Heart left ventricle (tissue), 16 donors: ENCODE data around the gene APOBEC3H. TPM values are rescaled to one million over a fixed set of nuclear protein-coding genes. Genes with fewer than 3 reads are reported as not detected.

Experiments
- ATAC-seq, 4 donors: fragments of 200-7000 bp; cut with Tn5 transposase; one replicate each; pipeline ENCODE4 v1.9.1; 2020 to 2022; ENCODE audit warnings: moderate library complexity in 4 of 4, mild to moderate bottlenecking in 3 of 4, moderate number of reproducible peaks in 1 of 4
- DNase-seq, 5 donors: peaks; one replicate each; pipeline ENCODE4 v3.0.0-alpha.2; 2020
- H3K27ac ChIP-seq, 12 donors: fragments of 200-600 bp; sonication (generic) in 4 of 12; one replicate each; pipeline versions ENCODE4 v1.5.0 to v1.8.0; 2016 to 2022; ENCODE audit warnings: mild to moderate bottlenecking in 2 of 12
- H3K27me3 ChIP-seq, 9 donors: fragments of 200-600 bp; sonication (generic) in 2 of 9; one replicate each; pipeline versions ENCODE4 v1.5.1 to v1.8.0; 2016 to 2022; ENCODE audit warnings: mild to moderate bottlenecking in 3 of 9
- H3K36me3 ChIP-seq, 9 donors: fragments of 200-600 bp; sonication (generic) in 2 of 9; one replicate each; pipeline versions ENCODE4 v1.5.0 to v1.8.0; 2018 to 2022; ENCODE audit warnings: mild to moderate bottlenecking in 2 of 9
- H3K4me1 ChIP-seq, 12 donors: fragments of 200-600 bp; sonication (generic) in 4 of 12; one replicate each; pipeline versions ENCODE4 v1.5.0 to v1.8.0; 2016 to 2022; ENCODE audit warnings: mild to moderate bottlenecking in 3 of 12
- H3K4me3 ChIP-seq, 12 donors: fragments of 200-600 bp; sonication (generic) in 4 of 12; one replicate each; pipeline versions ENCODE4 v1.5.0 to v1.8.0; 2017 to 2022; ENCODE audit warnings: mild to moderate bottlenecking in 9 of 12, moderate library complexity in 4 of 12
- H3K9me3 ChIP-seq, 12 donors: fragments of 200-600 bp; sonication (generic) in 4 of 12; one replicate each; pipeline versions ENCODE4 v1.5.0 to v1.8.0; 2016 to 2022; ENCODE audit warnings: mild to moderate bottlenecking in 1 of 12
- POLR2A ChIP-seq, 2 donors: fragments of 450-650 bp; IDR thresholded peaks; one replicate each; pipeline ENCODE4 v1.6.1; 2017; ENCODE audit warnings: antibody characterized with exemption in 2 of 2, mild to moderate bottlenecking in 2 of 2, moderate library complexity in 2 of 2
- WGBS, 4 donors: extraction: QIAGEN DNeasy Blood & Tissue Kit in 2 of 4; methylation state at CpG; one replicate each; pipeline versions ENCODE4 v1.1.5 to v1.1.7; 2013 to 2018; 5-methylcytosine and 5-hydroxymethylcytosine counted together
- intact Hi-C, 10 donors: fragments of 100-400 bp; cut with DNase I; formaldehyde crosslinking; loops; one replicate each; pipeline versions ENCODE4 v1.11.1 to v1.14.2; 2022
- polyA plus RNA-seq, 2 donors: library from polyadenylated mRNA; stranded (reverse); fragments of 200-250 nt; gene quantifications; one replicate each; pipeline ENCODE4 v1.2.3, GENCODE V29; 2013
- total RNA-seq, 9 donors: library from RNA; depleted of rRNA in 2 of 9; stranded (reverse); fragments of >200 nt in 2 of 9; fragmentation: NEBNext Ultra II Directional in 3 of 9; extraction: Animal tissue kit (Norgen Biotek cat#: 25700) in 3 of 9; gene quantifications; one replicate each; pipeline versions ENCODE4 v1.1.0 to v1.2.4, GENCODE V29; 2016 to 2023
- TF ChIP-seq, protein P1 (sequence below), 12 donors: fragments of 200-600 bp; sonication (generic) in 4 of 12; IDR thresholded peaks; one replicate each; pipeline versions ENCODE4 v1.5.0 to v1.8.0; 2018 to 2022; ENCODE audit warnings: antibody characterized with exemption in 12 of 12, mild to moderate bottlenecking in 5 of 12
- donor health status: ischemic (EF 13 %, LVEDD 7.1; RV severe dilation, severe dysfunction).
- donor health status: healthy with polysubstance abuse.
- donor health status: DM: no; HTN: yes; CAD: no.
- donor health status: DM: no; HTN: no; CAD: no.
- donor health status: ischemic (EF 25% LVEDD 6.9; RV normal size, moderate dysfunction).
- donor health status: ischemic (EF 25% LVEDD 5.7; RV mildly dilated, moderate dysfunction).
- donor health status: healthy.
- donor health status: DM: yes; HTN: yes; CAD: no.
- donor health status: ischemic (EF 35%, LVEDD 5.7; RV mildly dilated, moderate dysfunction).
- donor health status: nonischemic (EF 11% LVEDD 7.7; RV severe dilation, severe dysfunction).
- donor health status: DM: yes; HTN: yes; CAD: no.
- donor health status: PGD.
- donor health status: ischemic (EF 29% LVEDD 5.4; RV normal size, mild dysfunction).
- donor health status: nonischemic (EF 23%, LVEDD 6.1; RV moderate dilation, normal function).

APOBEC3H gene
- total and polyA plus RNA-seq, 11 donors = 0.21 to 1.7 (median 0.60) TPM; not detected in 6

DNA sequence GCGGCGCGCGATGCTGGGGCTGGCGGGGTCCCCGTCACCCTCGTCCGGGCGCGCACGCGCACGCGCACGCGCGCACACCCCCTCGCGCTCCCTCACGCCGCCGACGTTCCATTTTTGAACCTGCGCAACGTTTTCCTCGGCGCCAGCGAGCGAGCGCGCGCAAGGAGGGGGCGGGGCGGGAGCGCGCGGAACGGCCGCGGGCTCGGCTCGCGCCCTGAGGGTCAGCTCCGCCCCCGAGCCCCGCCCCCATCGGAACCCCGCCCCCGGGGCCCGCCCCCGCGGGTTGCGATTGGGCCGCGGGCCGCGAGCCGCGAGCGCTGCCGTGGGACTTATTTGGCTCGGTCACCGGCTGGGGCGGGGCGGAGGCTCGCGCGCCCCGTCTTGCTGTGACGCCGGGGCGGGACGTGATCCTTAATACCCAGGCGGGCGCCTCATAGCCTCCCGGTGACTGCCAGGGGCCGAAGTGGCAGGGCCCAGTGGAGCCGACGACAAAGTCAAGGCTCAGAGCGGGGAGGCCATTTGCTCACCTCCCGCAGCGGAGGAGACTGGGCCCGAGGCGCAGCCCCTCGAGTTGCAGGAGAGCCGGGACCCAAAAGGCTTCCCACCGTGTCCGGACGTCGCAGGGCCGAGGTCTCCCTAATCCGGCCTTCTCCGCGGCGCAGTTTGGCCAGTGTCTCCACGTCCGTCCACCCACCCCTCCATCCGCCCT is 55.6 kb downstream of the APOBEC3H start, which contains the start of gene CBX7:
TSS of gene CBX7 (minus strand) at position 170 of the 709 bp plus-strand sequence. CDS start 236 bp downstream, outside the sequence.
- Histone ChIP-seq H3K27me3 (peaks cover 0 to 15% (median 0%) of the 10 kb centered on the region in 9 donors), H3K27ac (peak within 1 kb of the TSS; percentile 82 to 99 (median 94)), H3K4me1 (peaks cover 0 to 54% (median 33%) of the 10 kb centered on the region in 12 donors), H3K9me3 (no peaks in the 10 kb centered on the region), H3K4me3 (peak within 1 kb of the TSS; percentile 71 to 99 (median 92)), H3K36me3 (peaks cover 0 to 21% (median 9%) of the 10 kb centered on the region in 9 donors)
- WGBS, 4 donors = 0 to 1% (median 1%) methylated on average over 11 to 98 of the region's 98 CpGs
- TF ChIP-seq POLR2A (IDR thresholded peaks at IDR 0.05) = peak; percentile 80 to 95
- TF ChIP-seq, protein P1, sequence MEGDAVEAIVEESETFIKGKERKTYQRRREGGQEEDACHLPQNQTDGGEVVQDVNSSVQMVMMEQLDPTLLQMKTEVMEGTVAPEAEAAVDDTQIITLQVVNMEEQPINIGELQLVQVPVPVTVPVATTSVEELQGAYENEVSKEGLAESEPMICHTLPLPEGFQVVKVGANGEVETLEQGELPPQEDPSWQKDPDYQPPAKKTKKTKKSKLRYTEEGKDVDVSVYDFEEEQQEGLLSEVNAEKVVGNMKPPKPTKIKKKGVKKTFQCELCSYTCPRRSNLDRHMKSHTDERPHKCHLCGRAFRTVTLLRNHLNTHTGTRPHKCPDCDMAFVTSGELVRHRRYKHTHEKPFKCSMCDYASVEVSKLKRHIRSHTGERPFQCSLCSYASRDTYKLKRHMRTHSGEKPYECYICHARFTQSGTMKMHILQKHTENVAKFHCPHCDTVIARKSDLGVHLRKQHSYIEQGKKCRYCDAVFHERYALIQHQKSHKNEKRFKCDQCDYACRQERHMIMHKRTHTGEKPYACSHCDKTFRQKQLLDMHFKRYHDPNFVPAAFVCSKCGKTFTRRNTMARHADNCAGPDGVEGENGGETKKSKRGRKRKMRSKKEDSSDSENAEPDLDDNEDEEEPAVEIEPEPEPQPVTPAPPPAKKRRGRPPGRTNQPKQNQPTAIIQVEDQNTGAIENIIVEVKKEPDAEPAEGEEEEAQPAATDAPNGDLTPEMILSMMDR (IDR thresholded peaks at IDR 0.05) = no peak
- intact Hi-C loops = loop anchor here in 6 of 10 donors (1.0 to 5.0 kb wide), 3 partner anchors 165 to 370 kb away; partner anchors contain the start of genes RPL3 (in 6 of the 6) and ATF4 (in 1 of the 6)
- peak; percentile 95 to 97 (median 96) for DNase-seq
- peak; percentile 72 to 93 (median 92) for ATAC-seq

DNA sequence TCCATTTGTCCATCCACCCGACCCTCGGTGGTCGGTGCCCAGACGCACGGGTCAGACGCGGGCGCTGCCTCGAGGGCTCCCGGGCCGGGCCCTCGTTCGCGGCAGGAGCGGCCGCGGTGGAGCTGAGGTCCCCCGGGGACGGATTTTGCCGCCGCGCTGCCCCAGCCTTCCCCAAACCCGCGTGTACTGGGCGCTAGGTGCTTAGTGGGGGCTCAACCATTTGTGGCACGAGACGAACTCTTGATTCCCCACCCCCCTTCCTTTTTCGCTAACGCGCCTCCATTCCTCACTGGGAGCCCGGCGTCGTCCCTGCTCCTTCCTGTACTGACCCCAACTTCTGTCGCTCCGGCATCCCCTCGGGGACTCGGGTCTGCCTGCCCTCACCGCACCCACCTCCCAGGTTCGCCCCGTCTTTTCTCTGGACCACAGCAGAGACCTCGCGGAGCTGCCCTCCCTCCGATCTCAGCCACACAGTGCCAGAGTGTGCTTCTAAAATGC is 56.2 kb downstream of the APOBEC3H start:
- H3K9me3 ChIP-seq = peaks cover 0 to 5% (median 0%) of the 10 kb centered on the region in 12 donors
- intact Hi-C loops = loop anchor here in 4 of 10 donors (5.0 kb wide), 2 partner anchors 164 to 369 kb away; partner anchors contain the start of genes RPL3 (in 4 of the 4) and ATF4 (in 1 of the 4)
- no peak for DNase-seq

More for the DNA sequence above, 56.2 kb downstream of the APOBEC3H start:
- TF ChIP-seq POLR2A (IDR thresholded peaks at IDR 0.05) = no peak
- TF ChIP-seq, protein P1 (IDR thresholded peaks at IDR 0.05) = no peak
- Histone ChIP-seq H3K4me3 (peak overlapping the region; percentile 25 to 99 (median 92)), H3K27ac (peak overlapping the region; percentile 75 to 99 (median 94)), H3K27me3 (peaks cover 0 to 15% (median 0%) of the 10 kb centered on the region in 9 donors), H3K36me3 (peaks cover 0 to 15% (median 6%) of the 10 kb centered on the region in 9 donors), H3K4me1 (peaks cover 0 to 48% (median 31%) of the 10 kb centered on the region in 12 donors)
- no peak for ATAC-seq
- WGBS, 4 donors = 3 to 5% (median 4%) methylated on average over 40 to 43 of the region's 43 CpGs

Other genes with a start within 250 kb of the APOBEC3H start
- gene CBX6, start 225.0 kb upstream of the APOBEC3H start, total RNA-seq = 10 to 100 TPM; 28.3 to 59.0 (median 43.9) TPM
- 10 to 100 TPM; 21.1 to 43.5 TPM for gene CBX6, start 225.0 kb upstream of the APOBEC3H start, polyA plus RNA-seq
- gene APOBEC3A, start 139.6 kb upstream of the APOBEC3H start, total RNA-seq = 1 to 10 TPM in 3 of 9 donors, under 1 TPM in 3, not detected in 3; 0.36 to 7.7 (median 1.4) TPM
- gene APOBEC3A, start 139.6 kb upstream of the APOBEC3H start, polyA plus RNA-seq = 1 to 10 TPM in 1 of 2 donors, under 1 TPM in 1; 0.58 to 1.4 TPM
- gene APOBEC3B, start 114.9 kb upstream of the APOBEC3H start, total RNA-seq = 10 to 100 TPM in 1 of 9 donors, 1 to 10 TPM in 3, under 1 TPM in 3, not detected in 2; 0.49 to 10.3 (median 1.1) TPM
- 1 to 10 TPM in 1 of 2 donors, under 1 TPM in 1; 0.85 to 1.0 TPM for gene APOBEC3B, start 114.9 kb upstream of the APOBEC3H start, polyA plus RNA-seq
- 10 to 100 TPM in 8 of 9 donors, 1 to 10 TPM in 1; 7.3 to 53.8 (median 26.3) TPM for gene APOBEC3C, start 83.0 kb upstream of the APOBEC3H start, total RNA-seq
- 10 to 100 TPM; 12.3 to 24.9 TPM for gene APOBEC3C, start 83.0 kb upstream of the APOBEC3H start, polyA plus RNA-seq
- gene APOBEC3D, start 76.1 kb upstream of the APOBEC3H start, total RNA-seq = 1 to 10 TPM in 4 of 9 donors, under 1 TPM in 5; 0.20 to 4.7 (median 0.87) TPM
- gene APOBEC3D, start 76.1 kb upstream of the APOBEC3H start, polyA plus RNA-seq = 1 to 10 TPM in 1 of 2 donors, under 1 TPM in 1; 0.80 to 1.4 TPM
- gene APOBEC3F, start 56.4 kb upstream of the APOBEC3H start, total RNA-seq = 10 to 100 TPM in 2 of 9 donors, 1 to 10 TPM in 7; 1.2 to 18.2 (median 4.3) TPM
- gene APOBEC3F, start 56.4 kb upstream of the APOBEC3H start, polyA plus RNA-seq = 1 to 10 TPM; 1.4 to 9.6 TPM
- gene APOBEC3G, start 20.0 kb upstream of the APOBEC3H start, total RNA-seq = 10 to 100 TPM in 1 of 9 donors, 1 to 10 TPM in 8; 1.8 to 21.9 (median 3.3) TPM
- 1 to 10 TPM; 2.9 to 3.5 TPM for gene APOBEC3G, start 20.0 kb upstream of the APOBEC3H start, polyA plus RNA-seq
- gene CBX7, start 55.4 kb downstream of the APOBEC3H start, total RNA-seq = 100 to 1,000 TPM in 1 of 9 donors, 10 to 100 TPM in 8; 48.3 to 187 (median 75.0) TPM
- 10 to 100 TPM; 50.1 to 60.4 TPM for gene CBX7, start 55.4 kb downstream of the APOBEC3H start, polyA plus RNA-seq
- gene PDGFB, start 147.7 kb downstream of the APOBEC3H start, total RNA-seq = 10 to 100 TPM; 15.2 to 43.7 (median 21.8) TPM
- gene PDGFB, start 147.7 kb downstream of the APOBEC3H start, polyA plus RNA-seq = 10 to 100 TPM in 1 of 2 donors, 1 to 10 TPM in 1; 9.0 to 21.3 TPM
- gene RPL3, start 222.4 kb downstream of the APOBEC3H start, total RNA-seq = 100 to 1,000 TPM; 237 to 911 (median 336) TPM
- 1,000 to 10,000 TPM in 1 of 2 donors, 100 to 1,000 TPM in 1; 329 to 1,765 TPM for gene RPL3, start 222.4 kb downstream of the APOBEC3H start, polyA plus RNA-seq